ENCODE measurements around the gene UNC80. TPM values are rescaled to one million over a fixed set of nuclear protein-coding genes. Genes with fewer than 3 reads are reported as not detected.

UNC80 gene
- total and polyA plus RNA-seq, 2 donors (not counting 1 experiment from before 2014, with no cell fraction given), result under 0.01 TPM; not detected in 1

GRCh38 chr2:209753020-209753419, 18.6 kb upstream of the UNC80 start:
- no peak overlapping the region for H3K9ac ChIP-seq (ENCODE audit: insufficient read depth, low read length)
- H3K9me3 ChIP-seq (ENCODE audit: control insufficient read depth, insufficient read depth, low read depth, low read length), result no peaks in the 10 kb centered on the region
- no peak overlapping the region for H2AFZ ChIP-seq (ENCODE audit: low read length)
- no peak overlapping the region for H3K4me3 ChIP-seq (replicated peaks in 1 of 4; ENCODE audit: control extremely low read depth in 1 of 4, insufficient read depth in 1 of 4, low read depth in 3 of 4, low read length in 4 of 4)
- no peak overlapping the region for H3K27ac ChIP-seq (ENCODE audit: insufficient read depth, low read length)
- no peak for DNase-seq (ENCODE audit: low read depth in 2 of 2)
- H3K4me2 ChIP-seq (ENCODE audit: extremely low read depth, insufficient read depth, low read length), result no peak overlapping the region
- H4K20me1 ChIP-seq (ENCODE audit: control insufficient read depth, extremely low read depth, insufficient read depth, low read length), result no peaks in the 10 kb centered on the region
- H3K27me3 ChIP-seq (ENCODE audit: control insufficient read depth, insufficient read depth, low read length), result no peaks in the 10 kb centered on the region
- H3K36me3 ChIP-seq (ENCODE audit: control insufficient read depth, insufficient read depth, low read length), result no peaks in the 10 kb centered on the region
- no peaks in the 10 kb centered on the region for H3K4me1 ChIP-seq (ENCODE audit: control insufficient read depth, extremely low read depth, insufficient read depth, low read length)
- no peaks in the 10 kb centered on the region for H3K79me2 ChIP-seq (ENCODE audit: control insufficient read depth, insufficient read depth, low read length)
- no peak for TF ChIP-seq CTCF (conservative IDR thresholded peaks at IDR 0.05 in 1 of 2, IDR thresholded peaks at IDR 0.05 in 1 of 2; ENCODE audit: low read depth in 1 of 2, low read length in 2 of 2)
- TF ChIP-seq EZH2 (IDR thresholded peaks at IDR 0.05; ENCODE audit: low read length, missing control alignments), result no peak

- Histone ChIP-seq H3K4me2 (ENCODE audit: extremely low read depth, insufficient read depth, low read length) (no peak overlapping the region), H3K36me3 (ENCODE audit: control insufficient read depth, insufficient read depth, low read length) (no peaks in the 10 kb centered on the region), H3K79me2 (ENCODE audit: control insufficient read depth, insufficient read depth, low read length) (no peaks in the 10 kb centered on the region), H3K9me3 (ENCODE audit: control insufficient read depth, insufficient read depth, low read depth, low read length) (no peaks in the 10 kb centered on the region), H3K4me3 (replicated peaks in 1 of 4; ENCODE audit: control extremely low read depth in 1 of 4, insufficient read depth in 1 of 4, low read depth in 3 of 4, low read length in 4 of 4) (no peak overlapping the region), H3K9ac (ENCODE audit: insufficient read depth, low read length) (no peak overlapping the region), H4K20me1 (ENCODE audit: control insufficient read depth, extremely low read depth, insufficient read depth, low read length) (no peaks in the 10 kb centered on the region), H3K27me3 (ENCODE audit: control insufficient read depth, insufficient read depth, low read length) (no peaks in the 10 kb centered on the region), H3K27ac (ENCODE audit: insufficient read depth, low read length) (no peak overlapping the region), H3K4me1 (ENCODE audit: control insufficient read depth, extremely low read depth, insufficient read depth, low read length) (no peaks in the 10 kb centered on the region), H2AFZ (ENCODE audit: low read length) (no peak overlapping the region)
- no peak for DNase-seq (ENCODE audit: low read depth in 2 of 2)
- no peak for TF ChIP-seq CTCF (conservative IDR thresholded peaks at IDR 0.05 in 1 of 2, IDR thresholded peaks at IDR 0.05 in 1 of 2; ENCODE audit: low read depth in 1 of 2, low read length in 2 of 2)
- TF ChIP-seq EZH2 (IDR thresholded peaks at IDR 0.05; ENCODE audit: low read length, missing control alignments), result no peak
These were observed 14.5 kb upstream of the UNC80 start for GRCh38 chr2:209757163-209757562.

GRCh38 chr2:209761566-209761965, 10.1 kb upstream of the UNC80 start:
- Histone ChIP-seq H3K79me2 (ENCODE audit: control insufficient read depth, insufficient read depth, low read length) (no peaks in the 10 kb centered on the region), H2AFZ (ENCODE audit: low read length) (no peak overlapping the region), H3K9ac (ENCODE audit: insufficient read depth, low read length) (no peak overlapping the region), H3K27me3 (ENCODE audit: control insufficient read depth, insufficient read depth, low read length) (no peaks in the 10 kb centered on the region), H3K4me3 (replicated peaks in 1 of 4; ENCODE audit: control extremely low read depth in 1 of 4, insufficient read depth in 1 of 4, low read depth in 3 of 4, low read length in 4 of 4) (no peak overlapping the region), H3K4me2 (ENCODE audit: extremely low read depth, insufficient read depth, low read length) (no peak overlapping the region), H4K20me1 (ENCODE audit: control insufficient read depth, extremely low read depth, insufficient read depth, low read length) (no peaks in the 10 kb centered on the region), H3K27ac (ENCODE audit: insufficient read depth, low read length) (no peak overlapping the region), H3K4me1 (ENCODE audit: control insufficient read depth, extremely low read depth, insufficient read depth, low read length) (no peaks in the 10 kb centered on the region), H3K36me3 (ENCODE audit: control insufficient read depth, insufficient read depth, low read length) (no peaks in the 10 kb centered on the region), H3K9me3 (ENCODE audit: control insufficient read depth, insufficient read depth, low read depth, low read length) (no peaks in the 10 kb centered on the region)
- no peak for TF ChIP-seq CTCF (conservative IDR thresholded peaks at IDR 0.05 in 1 of 2, IDR thresholded peaks at IDR 0.05 in 1 of 2; ENCODE audit: low read depth in 1 of 2, low read length in 2 of 2)
- no peak for TF ChIP-seq EZH2 (IDR thresholded peaks at IDR 0.05; ENCODE audit: low read length, missing control alignments)
- DNase-seq (ENCODE audit: low read depth in 2 of 2), result no peak
